SIG-M5 treated with dmso at 0.1 percent for 504 hours (cell line): Measurements from ENCODE around the gene KRTAP10-3.

ENCODE experiments used
- DNase-seq: peaks from one replicate; lab custom pipeline; 2025; ENCODE audit not compliant: unreplicated experiment; lab: John Stamatoyannopoulos, UW

KRTAP10-3 gene

GRCh38 chr21:44530221-44530902 is 28.2 kb downstream of the KRTAP10-3 start:
- DNase-seq = no peak

DNA sequence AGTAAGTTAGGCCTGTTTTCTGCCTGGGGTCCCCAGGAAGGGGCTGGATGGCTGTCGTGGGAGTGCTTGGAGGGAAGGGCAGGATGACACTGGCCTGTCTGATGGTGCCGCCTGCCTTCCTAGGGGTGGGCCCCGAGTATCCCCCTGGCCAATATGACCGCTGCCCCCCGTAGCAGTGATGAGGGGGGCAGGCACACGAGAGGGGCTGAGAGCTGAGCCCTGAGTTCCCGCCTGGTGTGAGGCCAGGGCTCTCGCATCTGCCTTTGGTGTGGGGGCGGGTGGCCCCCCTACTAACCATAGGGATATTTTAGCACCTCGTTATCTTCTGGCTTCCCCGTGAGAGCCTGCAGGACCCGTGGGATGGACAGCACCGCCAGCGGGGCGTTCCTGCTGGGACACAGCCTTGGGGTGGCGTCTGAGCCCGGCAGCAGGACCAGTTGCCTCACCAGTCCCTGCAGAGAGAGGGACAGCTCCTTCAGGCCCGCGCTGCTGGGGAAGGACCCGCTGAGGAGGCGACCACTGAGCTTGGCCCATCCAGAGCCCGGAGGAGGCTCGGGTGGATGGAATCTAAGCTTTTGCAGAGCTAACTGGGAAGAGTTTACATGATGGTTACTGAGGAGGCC is 29.0 kb downstream of the KRTAP10-3 start:
- no peak for DNase-seq

- no peak for DNase-seq
These were observed 29.6 kb downstream of the KRTAP10-3 start for GRCh38 chr21:44529011-44529421.

DNA sequence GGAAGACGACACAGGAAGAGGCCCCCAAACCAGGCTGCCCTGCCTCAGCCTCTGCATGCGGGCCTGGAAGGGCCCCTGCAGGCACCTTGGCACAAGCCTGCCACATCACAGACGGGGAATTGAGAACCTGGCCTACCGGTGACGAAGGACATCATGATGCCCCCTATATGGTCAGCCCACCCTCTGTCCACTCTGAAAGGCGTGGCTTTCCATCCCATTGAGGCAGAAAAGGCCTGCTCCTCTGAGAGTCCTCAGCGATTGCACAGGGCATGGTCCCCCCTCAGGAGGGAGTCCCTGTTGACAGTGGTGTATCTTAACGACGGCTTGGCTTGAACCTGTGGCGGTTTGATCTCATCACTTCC is 30.0 kb downstream of the KRTAP10-3 start:
- no peak for DNase-seq

DNA sequence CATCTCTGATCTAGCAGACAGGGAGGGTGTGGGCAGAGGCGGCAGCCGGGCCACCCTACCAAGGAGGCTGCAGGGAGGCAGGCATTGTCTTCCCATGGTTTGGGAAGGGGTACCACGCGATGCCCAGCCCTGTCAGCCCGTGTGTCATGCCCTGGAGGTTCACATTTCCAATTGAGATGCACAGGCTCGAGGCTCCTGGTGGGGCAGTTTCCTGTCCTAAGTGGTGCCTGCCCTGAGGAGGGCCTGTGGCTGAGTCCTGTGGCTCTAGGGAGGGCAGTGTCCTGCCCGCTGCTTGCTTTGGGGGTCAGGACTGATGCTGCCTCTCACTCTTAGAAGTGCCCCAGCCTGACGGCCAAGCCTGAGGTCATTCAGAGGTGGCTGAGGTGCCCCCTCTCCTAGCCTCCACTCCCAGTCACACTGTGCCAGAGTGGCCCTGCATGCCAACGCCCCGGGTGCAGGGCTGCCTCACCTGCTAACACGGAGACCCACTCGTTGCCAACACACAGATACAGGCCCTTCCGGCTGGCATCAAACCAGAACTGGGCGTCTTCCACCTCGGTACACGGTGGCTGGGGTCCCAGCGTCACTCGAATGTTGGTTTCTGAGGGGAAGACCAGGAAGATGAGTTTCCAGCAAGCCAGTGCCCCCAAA is 30.5 kb downstream of the KRTAP10-3 start:
- no peak for DNase-seq

GRCh38 chr21:44527156-44527982 is 31.2 kb downstream of the KRTAP10-3 start:
- no peak for DNase-seq

DNA sequence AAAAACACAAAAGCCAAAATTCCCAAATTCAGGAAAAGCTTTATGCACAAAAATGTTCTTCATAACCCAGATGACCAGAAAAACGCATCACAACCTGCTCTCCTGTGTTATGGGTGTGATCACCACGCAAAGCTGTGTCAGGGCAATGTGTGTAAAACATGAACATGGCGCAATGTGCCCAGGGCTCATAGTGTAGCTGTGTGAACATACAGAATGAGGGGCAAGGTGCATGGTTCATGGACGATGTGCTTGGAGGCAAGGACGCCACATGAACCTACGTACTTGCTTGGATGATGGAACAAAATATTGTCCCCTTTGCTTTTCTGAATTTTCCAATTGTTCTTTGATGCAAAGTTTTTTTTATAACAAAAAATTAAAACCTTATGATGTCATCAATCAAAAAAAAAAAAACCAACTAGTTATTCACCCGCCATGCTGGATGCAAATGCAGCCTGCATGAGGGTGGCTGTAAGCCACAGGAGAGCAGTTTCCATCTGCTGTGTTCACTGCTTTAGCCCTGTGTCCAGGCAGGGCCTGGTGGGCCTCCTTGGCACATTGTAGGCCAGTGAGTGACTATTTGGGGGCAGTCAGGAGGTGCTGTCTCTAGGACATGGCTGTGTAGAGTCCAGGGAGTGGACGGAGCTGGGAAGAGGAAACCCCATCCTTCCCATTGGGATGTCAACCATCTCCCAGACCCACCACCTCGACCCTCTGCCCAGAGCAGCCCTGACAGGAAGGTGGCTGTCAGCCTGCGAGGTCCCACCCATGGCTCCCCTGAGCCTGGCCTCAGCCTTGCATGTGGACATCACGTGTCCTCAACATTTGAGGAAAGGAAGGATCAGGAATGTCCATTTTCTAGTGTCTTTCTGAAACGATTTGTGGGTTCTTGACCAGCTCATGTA is 32.2 kb downstream of the KRTAP10-3 start:
- no peak for DNase-seq

DNA sequence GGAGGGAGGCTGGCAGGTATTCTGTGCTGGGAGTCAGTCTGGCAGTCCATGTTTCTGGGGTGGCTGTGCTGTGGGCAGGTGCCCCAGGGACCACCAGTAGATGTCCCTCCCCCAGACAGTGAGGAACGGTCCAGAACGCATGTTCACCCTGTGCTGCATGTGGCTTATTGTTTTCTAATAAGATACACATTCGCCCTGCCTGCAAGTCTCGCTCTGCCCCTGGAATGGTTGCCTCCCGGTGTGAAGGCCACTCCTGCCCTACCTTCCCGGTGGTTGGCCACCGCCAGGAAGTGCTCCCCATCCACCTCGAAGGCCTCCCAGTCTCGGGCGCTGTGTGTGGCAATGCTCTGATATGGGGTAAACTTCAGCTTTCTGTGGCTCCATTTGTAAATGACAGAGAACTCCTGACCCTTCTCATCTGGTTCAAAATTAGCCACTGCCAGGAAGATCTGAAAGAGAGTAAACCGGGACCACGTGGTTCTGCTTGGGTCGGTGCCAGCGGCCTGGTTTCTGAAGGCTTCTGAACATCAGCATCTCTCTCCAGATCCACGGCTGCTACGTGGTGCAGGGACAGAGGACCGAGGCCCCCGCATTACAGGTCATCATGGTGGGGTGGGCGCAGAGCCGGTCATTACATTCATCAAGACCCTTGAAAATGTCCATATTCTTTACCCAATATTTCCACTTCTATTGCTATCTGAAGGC is 33.1 kb downstream of the KRTAP10-3 start:
- no peak for DNase-seq

GRCh38 chr21:44524414-44525371 is 33.9 kb downstream of the KRTAP10-3 start:
- no peak for DNase-seq

DNA sequence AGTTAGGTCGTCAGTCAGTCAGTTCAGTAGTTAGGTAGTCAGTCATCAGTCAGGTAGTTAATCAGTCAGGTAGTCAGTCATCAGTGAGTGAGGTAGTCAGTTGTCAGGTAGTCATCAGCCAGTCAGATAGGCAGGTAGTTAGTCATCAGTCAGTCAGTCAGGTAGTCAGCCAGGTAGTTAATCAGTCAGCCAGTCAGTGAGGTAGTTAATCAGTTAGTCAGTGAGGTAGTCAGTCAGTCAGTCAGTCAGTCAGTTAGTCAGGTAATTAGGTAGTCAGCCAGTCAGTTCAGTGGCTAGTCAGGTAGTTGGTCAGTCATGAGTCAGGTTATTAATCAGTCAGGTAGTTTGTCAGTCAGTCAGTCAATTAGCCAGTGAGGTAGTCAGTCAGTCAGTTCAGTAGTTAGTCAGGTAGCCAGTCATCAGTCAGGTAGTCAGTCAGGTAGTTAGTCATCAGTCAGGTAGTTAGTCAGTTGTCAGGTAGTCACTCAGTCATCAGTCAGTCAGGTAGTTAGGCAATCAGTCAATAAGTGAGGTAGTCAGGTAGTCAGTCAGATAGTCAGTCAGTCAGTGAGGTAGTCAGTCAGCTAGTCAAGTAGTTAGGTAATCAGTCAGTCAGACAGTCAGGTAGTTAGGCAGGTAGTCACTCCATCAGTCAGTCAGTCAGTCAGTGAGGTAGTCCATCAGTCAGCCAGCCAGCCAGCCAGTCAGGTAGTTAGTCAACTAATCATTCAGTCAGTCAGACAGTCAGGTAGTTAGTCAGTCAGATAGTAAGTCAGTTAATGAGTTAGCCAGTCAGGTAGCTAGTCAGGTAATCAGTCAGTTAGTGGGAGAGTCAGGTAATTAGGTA is 34.8 kb downstream of the KRTAP10-3 start:
- DNase-seq = no peak

DNA sequence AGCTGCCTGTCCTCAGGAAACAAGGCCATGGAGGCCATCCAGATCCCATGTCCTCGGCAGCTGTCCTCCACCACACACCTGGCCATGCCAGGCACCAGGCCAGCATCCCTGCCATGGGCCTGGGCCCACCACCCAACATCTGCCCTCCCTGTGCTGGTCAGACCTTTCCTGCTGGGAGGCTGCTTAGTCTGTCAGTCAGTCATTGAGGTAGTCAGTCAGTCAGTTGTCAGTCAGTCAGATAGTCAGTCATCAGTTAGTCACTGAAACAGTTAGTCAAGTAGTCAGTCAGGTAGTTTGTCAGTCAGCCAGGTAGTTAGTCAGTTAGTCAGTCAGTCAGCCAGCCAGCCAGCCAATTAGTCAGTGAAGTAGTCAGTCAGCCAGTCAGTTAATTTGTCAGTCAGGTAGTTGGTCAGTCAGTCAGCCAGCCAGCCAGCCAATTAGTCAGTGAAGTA is 35.8 kb downstream of the KRTAP10-3 start:
- DNase-seq = no peak

- DNase-seq = no peak
These were observed 36.5 kb downstream of the KRTAP10-3 start for GRCh38 chr21:44521928-44522752.

- no peak for DNase-seq
These were observed 37.2 kb downstream of the KRTAP10-3 start for GRCh38 chr21:44521301-44521927.

- DNase-seq = no peak
These were observed 38.0 kb downstream of the KRTAP10-3 start for GRCh38 chr21:44520326-44521300.
